Embryonic facial prominence (tissue), 1 donor: ENCODE measurements around the gene PCBD2.
"Not testable (repeated sequence)": the region's sequence is repeated elsewhere in the genome, so short reads cannot be mapped to it uniquely, and the experiment has no call there.

Experiments
- DNase-seq: peaks from one replicate; pipeline ENCODE4 v3.0.0-alpha.2; 2016; ENCODE audit errors: extremely low spot score

The PCBD2 gene

DNA sequence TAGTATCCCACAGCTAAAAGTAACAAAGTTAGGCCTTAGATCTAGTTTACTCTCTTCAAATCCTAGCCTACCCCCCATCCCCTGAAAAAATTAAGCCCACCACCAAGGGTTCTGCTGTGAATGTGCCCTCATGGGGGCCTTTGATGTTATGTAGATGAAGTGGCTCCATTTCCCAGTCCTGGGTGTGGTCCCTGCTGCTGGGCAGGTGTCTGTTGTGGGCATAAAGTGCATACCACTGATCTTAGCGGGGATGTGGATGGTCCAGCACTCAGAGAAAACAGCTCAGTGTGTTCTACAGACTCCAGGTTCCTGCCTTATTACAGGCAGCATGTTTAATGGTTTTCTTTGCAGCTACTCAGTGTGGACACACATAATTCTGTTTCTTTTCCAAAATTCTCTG is 1.9 kb downstream of the PCBD2 start:
- DNase-seq, result no peak

GRCh38 chr5:134910752-134911151 is 5.8 kb downstream of the PCBD2 start:
- DNase-seq, result not testable (repeated sequence)

DNA sequence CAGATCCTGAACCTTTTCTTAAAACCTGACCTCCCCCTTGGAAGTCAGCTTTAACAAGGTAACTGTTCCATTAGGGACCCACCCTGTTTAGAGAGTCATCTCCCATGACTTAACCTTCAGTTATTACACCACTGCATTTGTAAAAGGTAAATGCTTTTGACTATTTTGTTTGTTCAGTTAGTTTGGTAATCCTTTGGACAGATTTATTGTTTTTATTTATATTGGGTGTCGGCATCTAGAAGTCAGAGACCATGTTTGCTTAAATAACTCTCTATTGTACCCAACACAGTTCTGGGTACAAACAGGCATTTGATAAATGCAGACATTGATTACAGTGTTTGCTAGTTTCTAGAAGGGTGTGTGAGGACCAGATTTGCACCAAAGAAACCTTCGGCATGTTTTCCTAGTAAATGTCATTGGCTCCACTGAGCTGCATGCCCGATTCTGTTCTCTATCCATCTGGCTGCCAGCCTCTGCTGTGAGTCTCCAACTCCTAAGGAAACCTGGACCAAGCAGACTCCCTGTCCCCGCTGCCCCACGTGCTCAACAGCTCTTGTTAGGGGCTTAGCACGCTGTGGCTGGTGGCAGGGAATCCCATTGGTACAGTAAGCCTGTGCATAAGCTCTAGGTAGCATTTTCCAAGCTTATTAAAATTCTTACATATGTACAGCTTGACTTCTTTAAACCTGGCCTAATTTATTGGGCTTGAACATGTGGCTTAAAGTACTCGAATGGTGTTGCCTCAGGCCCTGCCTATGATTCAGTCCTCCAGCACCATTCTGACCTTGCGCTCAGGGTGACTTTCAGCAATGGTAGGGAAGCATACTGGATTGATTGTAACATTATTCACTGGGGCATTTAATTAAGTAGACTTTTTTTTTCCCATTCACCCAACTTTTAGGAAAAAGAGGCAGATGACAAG is 6.6 kb downstream of the PCBD2 start:
- no peak for DNase-seq

DNA sequence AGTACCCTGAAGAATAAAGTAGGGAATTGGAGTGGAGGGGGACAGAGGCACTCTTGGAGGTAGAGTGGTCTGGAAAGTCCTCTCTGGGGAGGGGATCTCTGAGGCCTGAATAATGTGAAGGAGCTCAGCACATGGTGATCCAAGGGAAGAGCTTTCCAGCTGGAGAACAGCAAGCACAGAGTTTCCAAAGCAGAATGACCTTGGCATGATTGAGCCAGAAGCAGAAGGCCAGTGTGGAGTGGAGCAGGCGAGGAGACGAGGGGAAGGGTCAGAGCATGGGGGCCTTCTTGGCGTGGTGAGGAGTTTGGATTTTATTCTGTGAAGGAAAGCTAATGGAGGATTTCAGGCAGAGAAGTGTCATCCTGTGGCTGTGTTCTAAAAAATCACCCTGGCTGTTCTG is 8.3 kb downstream of the PCBD2 start:
- DNase-seq, result no peak

DNA sequence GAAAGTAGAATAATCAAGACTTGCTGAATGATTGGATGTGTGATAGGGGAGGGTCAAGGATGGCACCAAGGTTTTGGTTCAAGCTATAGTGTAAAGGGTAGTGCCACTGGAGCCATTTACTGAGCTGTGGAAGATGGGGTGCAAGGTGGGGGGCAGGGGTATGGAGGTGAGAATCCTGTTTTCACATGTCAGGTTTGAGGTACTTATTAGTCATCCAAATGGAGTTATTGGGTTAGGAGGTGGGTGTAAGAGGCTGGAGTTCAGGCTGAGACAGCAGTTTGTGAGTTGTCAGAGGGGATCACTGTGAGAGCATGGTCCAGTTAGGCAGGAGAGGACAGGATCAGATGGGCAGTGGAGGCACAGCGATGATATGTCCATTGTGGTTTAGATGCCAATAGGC is 8.9 kb downstream of the PCBD2 start:
- no peak for DNase-seq

DNA sequence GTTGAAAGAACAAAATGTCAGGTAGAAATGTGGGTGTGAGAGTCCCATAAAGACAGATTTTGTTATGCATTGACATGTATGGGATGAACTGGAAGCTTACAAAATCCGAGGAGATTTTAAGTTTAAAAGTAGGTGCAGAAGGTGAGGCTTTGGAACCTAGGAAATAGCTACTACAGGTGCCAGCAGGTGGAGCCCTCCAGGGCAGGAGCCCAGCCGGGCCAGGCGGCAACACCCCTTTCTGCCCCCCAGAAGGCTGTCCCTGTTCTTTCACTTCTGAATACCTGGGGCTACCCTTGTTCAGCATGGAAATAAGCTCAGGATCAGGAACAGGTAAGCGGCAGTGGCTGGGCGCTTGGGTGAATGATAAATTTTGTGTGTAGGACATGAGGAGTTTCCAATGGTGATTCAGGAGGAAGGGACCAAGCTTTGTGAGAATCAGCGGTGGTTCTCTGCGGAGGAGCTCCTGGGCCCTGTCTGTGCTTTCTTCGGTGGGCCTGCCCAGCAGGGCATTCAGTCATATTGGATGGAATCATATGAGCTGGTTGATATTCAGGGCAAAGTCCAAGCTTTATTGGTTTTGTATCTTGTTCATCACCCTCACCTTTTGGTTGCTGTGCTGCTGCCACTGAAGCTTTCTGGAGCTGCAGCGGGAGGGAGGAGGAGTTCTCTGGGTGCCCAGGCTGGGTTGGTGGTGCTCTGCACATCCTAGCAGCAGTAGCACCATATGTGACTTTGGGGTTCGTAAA is 12.3 kb downstream of the PCBD2 start:
- no peak for DNase-seq

DNA sequence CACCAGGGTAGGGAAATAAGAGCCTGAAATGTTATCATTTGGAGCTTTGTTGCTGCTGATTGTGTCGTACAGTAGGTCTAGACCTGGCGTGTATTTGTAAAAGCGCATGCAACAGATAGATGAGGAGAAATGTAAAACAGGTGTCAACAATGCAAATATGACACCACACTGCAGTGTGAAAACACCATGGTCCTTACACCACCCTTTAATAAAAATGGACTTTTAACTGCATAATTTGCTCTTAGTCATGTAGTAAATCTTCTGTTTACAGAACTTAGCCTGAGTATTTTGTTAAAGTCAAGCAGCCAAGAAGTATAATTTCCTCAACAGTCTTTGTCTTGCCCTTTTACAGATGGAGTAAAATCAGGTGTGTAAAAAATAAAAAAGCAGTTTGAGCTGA is 13.9 kb downstream of the PCBD2 start:
- no peak for DNase-seq

GRCh38 chr5:134920848-134921575 is 16.1 kb downstream of the PCBD2 start:
- no peak for DNase-seq

DNA sequence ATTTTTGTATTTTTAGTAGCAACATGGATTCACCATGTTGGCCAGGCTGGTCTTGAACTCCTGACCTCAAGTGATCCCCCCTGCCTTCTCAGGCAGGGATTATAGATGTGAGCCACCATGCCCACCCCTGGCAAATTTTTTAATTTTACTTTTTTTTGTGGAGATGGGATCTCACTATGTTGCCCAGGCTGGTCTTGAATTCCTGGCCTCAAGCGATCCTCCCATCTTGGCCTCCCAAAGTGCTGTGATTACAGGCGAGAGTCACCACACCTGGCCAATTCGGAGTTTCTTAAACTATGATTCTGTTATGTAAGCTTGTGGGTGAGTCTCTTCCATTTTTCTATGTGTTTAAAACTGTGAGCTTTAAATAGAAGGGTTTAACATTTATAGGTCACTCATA is 27.6 kb downstream of the PCBD2 start:
- DNase-seq, result no peak

- DNase-seq, result no peak
Observed at GRCh38 chr5:134934202-134934601, 29.3 kb downstream of the PCBD2 start.

- DNase-seq, result no peak
Observed at GRCh38 chr5:134935711-134936602, 31.0 kb downstream of the PCBD2 start.

GRCh38 chr5:134937526-134937925 is 32.6 kb downstream of the PCBD2 start:
- no peak for DNase-seq

GRCh38 chr5:134938030-134938429 is 33.1 kb downstream of the PCBD2 start:
- DNase-seq, result no peak

DNA sequence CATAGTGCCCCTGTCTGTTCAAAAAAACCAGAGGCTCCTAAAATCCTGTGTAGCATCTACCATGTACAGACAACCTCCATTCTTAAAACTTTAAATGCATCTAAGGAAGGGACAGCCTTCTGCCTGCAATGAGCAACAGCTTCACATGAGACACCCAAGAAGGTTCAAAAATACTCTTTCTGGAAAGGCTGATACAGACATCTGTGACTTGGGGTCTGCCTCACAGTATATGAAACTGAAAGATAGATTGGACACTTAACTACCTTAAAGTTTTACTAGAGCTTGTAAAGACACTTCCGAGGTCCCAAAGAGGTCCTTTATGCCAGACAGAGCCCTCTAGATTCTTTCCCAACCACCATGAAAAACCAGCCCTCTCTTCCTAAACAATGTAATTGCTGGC is 34.6 kb downstream of the PCBD2 start:
- DNase-seq, result no peak

- no peak for DNase-seq
Observed at GRCh38 chr5:134943547-134943946, 38.6 kb downstream of the PCBD2 start.

DNA sequence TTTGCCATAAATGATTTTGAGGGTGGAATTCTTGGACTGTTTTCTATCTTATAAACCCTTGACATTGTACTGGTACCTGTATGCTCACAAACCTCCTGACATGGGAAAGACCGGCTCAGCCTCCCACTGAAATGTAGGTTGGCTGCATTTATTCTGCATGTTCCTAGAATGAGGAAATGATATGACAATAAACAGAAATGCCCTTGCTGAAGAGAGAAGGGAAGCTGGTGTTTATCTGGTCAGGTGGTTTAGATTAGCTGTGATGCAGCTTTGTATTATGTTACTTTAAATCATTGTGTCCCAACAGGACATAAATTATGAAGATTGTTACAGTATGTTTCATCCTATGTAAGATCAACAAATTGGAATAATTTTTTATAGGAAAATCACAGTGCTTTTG is 39.7 kb downstream of the PCBD2 start:
- DNase-seq, result no peak

DNA sequence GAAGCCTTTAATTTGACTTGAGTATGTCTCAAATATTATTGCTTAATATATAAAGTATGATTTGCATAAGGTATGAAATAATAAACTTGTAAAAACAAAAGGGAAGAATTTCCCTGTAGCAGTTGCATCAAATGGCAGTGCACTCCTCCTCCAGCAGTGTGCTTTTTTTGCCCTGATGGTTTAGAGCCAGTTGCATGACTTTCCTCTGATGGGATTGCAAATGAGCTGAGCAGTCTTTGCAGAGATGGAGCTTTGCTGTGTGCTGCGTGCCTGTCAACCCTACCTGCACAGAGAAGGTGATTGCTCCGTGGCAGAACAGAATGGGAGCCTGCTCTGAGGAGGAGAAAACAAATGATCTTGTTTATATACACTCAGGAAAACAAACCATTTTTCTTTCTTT is 40.1 kb downstream of the PCBD2 start:
- no peak for DNase-seq

DNA sequence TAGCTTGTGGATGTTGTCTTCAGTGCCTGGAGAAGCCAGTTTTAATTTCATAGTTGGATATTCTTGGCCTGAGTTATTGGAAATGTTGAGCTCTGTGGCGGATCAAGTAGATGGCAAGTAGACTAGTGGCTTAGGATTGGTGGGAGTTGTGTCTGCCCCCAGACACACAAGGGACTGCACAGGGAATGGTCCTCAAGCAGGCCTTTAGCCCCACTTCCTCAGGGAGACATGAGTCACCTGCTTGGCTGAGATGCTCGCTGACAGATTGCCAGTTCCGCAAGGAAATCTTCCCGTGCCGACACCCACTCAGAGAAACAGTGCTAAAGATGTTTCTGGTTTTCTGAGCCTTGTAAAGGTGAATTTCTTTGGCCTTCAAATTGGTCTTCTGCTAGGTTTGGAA is 44.0 kb downstream of the PCBD2 start:
- no peak for DNase-seq

GRCh38 chr5:134949316-134949715 is 44.4 kb downstream of the PCBD2 start:
- no peak for DNase-seq

GRCh38 chr5:134957920-134958608 is 53.1 kb downstream of the PCBD2 start:
- no peak for DNase-seq

- no peak for DNase-seq
Observed at GRCh38 chr5:134958755-134959154, 53.8 kb downstream of the PCBD2 start.
